ENCODE data around the gene SMIM24.

Gene SMIM24

DNA sequence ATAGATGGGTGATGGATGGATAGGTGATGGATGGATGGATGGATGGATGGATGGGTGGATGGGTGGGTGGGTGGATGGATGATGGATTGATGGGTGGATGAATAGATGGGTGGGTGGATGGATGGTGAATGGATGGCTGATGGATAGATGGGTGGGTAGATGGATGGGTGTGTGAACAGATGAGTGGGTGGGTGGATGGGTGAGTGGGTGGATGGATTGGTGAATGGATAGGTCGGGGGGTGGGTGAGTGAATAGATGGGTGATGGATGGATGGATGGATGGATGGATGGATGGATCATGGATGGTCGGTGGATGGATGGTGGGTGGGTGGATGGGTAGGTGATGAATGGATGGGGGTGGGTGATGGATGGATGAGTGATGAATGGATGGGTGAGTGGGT is 3.5 kb downstream of the SMIM24 start:
- DNase-seq (ENCODE audit: extremely low read depth in 1 of 2, low read depth in 1 of 2) = no peak

DNA sequence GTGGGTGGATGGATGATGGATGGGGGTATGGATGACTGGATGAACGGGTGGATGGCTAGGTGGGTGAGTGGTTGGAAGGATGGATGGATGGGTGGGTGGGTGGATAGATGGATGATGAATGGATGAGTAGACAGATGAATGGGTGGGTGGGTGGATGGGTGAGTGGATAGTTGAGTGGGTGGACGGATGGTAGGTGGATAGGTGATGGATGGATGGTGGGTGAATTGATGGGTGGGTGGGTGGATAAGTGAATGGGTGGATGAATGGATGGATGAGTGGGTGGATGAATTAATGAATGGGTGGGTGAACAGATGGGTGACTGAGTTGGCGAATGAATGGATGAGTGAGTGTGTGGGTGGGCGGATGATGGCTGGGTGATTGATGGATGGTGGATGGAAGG is 4.9 kb downstream of the SMIM24 start:
- DNase-seq (ENCODE audit: extremely low read depth in 1 of 2, low read depth in 1 of 2) = no peak

DNA sequence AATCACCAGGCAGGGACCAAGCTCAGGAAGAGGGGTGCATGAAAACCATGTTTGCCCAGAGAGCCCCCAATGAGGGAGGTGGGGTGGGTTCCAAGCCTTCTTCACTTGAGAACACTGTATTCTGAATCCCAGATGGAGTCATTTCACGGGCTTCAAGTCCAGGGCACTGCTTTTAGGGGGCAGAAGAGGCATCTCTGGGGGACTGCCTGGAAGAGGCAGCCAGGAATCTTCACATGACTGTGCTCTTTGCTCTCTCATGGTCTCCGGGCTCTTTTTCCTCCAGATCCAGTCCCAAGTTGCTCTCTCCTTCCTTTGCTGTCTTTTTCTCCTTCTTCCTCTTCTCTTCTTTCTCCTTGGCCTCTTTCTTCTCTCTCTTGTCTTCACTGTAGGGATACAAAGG is 5.7 kb downstream of the SMIM24 start:
- no peak for DNase-seq (ENCODE audit: extremely low read depth in 1 of 2, low read depth in 1 of 2)

DNA sequence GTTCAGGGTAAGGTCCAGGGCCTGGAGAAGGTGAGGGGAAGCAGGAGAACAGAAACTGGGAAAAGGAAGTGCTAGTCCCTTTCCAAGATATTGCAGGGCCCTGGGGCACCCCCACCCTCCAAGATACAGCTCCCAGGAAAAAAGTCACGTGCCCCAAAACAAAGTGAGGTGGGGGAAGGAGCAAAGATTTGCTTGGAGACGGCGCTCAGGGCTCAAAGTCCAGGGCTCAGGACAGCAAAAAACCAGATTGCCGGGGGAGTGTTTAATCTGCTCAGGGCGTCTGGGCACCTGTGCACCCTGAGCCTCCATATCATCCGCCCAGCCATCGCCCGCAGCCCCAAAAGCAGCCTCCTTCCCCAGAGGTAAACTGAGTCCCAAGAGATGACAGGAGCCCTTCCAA is 6.3 kb downstream of the SMIM24 start:
- no peak for DNase-seq (ENCODE audit: extremely low read depth in 1 of 2, low read depth in 1 of 2)

DNA sequence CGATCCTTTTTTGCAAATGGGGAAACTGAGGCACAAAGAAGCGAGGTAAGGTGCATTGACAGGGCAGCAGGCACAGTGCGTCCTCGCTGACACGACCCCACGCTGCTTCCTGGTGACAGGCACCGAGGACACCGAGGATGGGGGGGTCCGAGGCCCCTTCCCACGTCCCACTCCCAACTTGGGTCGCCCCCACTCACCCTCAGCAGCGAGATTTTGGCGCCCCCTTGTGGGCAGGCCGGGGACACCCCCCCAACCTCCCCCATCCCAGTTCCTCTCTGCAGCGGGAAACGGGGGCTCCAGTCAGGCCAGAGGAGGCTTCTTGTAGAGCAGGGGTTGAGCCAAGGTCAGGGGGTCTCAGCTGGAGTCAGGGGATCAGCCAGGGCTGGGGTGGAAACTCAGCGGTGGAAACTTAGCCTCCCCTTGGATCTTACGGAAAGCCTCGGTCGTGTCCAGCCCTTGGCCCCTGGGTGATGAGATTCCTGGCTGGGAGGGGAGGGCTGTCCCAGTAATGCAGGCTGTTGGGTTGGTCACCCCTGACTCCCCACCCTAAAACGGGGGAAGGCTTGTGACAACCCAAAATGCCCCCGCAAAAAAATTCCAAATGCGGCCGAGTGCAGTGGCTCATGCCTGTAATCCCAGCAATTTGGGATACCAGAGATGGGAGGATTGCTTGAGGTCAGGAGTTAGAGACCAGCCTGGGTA is 8.2 kb downstream of the SMIM24 start:
- DNase-seq (ENCODE audit: extremely low read depth in 1 of 2, low read depth in 1 of 2) = no peak

DNA sequence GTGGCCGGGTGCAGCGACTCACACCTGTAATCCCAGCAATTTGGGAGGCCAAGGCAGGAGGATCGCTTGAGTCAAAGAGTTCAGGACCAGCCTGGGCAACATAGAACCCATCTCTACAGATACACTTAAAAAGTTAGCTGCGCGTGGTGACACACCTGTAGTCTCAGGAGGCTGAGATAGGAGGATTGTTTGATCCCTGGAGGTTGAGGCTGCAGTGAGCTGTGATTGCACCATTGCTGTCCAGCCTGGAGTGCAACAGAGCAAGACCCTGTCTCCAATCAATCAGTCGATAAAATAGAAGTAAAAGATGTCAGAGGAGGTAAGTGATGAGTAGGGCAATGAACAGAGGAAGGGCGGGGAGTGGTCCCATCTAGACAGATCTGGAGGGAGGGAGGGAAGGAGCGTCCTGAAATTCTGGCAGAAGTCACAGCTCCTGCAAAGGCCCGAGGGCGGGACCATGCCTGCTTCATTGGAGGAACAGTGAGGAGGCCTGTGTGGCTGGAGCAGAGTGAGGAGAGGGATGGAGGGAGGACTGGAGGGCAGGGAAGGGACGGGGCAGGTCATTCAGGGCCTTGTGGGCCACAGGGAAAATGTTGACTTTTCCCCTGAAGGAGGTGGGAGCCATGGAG is 9.7 kb downstream of the SMIM24 start:
- no peak for DNase-seq (ENCODE audit: extremely low read depth in 1 of 2, low read depth in 1 of 2)

DNA sequence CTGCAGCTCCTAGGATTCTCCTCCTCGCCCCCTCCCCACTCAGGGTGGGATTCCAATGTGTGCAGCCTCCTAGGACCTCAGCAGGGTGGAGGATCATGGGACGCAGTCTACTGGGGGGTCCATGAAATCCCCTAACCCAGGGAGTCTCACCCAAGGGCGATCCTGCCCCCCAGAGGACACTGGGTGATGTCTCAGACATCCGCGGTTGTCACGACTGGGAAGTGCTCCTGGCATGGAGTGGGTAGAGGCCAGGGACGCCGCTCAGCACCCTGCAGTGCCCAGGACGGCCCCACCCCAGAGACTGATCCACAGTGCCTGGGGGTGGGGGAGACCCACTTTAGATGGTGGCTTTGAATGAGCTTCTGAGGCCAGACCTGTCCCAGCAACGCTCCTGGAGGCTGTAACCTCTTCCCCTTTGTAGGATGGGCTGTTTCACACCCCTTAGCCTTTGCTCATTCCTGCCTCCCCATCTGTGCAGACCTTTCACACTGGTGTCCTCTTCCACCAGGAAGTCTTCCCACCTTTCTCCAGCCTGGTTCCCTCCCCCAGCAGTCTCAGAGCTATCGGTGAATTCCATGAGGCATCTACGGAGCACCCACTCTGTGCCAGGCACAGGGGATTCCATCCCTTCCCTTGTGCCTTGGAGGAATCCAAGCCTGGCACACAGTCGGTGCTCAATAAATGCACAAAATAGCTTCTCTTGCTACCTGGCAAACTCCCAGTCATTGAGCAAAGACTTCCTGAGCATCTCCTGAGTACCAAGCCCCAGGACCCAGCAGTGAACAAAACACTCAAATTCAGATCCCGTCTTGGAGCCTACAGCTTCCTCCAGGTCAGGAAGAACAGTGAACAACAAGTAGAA is 10.5 kb downstream of the SMIM24 start:
- DNase-seq (ENCODE audit: extremely low read depth in 1 of 2, low read depth in 1 of 2) = no peak

DNA sequence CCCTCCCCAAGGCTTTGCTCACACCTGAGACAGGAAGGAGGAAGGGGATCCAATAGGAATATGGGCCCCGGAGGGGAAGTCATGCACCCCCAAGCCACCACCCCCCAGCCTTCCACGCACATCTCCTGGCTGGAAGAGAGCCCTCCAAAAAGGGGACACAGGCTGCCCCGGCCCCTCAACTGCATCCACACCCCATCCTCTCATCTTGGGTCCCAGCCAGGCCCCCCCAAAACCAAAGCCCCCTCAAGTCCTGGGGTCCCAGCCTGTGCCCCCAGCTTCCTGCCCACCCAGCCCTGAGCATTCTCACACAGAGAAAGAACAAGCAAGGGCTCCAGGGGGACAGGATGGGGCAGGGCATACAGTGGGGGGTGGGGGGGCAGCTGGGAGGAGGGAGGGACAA is 12.1 kb downstream of the SMIM24 start:
- DNase-seq (ENCODE audit: extremely low read depth in 1 of 2, low read depth in 1 of 2) = no peak

DNA sequence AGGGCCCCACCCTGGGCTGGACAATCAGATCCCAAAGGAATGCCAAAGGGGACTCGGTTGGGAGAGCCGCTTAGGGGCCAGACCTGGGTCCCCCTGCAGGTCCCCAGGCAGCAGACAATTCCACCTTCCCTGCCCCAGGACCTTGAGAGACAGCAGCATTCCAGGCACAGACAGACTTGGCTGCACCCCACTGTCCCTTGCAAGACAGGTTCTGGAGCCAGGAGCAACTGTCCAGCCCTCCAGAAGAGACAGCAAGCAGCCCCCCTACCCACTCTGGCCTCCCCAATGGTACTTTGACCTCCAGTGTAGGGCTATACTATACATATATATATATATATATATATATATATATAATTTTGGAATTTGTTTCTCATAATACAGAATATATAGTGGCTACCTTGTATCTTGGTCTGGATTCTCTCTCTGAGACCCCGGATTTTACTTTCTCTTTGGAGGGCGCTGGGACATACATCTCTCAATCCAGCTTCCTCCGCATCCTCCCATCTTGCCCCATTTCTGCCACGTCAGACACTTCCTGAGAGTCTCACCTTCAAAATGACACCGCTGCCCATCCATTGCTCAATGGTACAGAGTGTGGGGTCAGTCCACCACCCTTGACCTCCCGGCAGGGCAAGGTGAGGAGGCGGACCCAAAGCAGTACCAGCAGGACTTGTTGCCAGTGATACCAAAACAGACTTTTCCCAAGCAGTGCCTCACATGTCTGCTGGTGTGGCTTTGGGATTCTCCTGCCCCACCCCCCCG is 12.7 kb downstream of the SMIM24 start:
- no peak for DNase-seq (ENCODE audit: extremely low read depth in 1 of 2, low read depth in 1 of 2)

DNA sequence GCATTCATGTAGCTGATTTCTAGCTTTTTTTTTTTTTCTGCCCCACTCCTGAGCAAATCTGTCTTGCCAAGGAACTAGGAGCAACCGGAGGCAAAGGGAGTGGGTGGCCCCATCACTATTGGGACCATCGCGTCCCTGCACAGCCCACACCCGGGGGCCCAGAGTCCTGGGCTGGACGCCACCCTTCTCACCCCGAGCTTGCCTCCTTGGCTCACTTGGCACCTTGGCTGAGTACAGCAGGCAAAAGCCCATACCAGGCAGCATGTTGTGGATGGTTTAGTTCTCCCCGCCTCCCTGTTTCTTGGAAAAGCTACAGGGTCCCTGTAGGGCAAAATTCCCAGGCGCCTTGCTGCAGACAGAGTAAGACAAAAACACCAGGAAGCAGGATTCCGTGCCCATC is 13.7 kb downstream of the SMIM24 start:
- no peak for DNase-seq (ENCODE audit: extremely low read depth in 1 of 2, low read depth in 1 of 2)

DNA sequence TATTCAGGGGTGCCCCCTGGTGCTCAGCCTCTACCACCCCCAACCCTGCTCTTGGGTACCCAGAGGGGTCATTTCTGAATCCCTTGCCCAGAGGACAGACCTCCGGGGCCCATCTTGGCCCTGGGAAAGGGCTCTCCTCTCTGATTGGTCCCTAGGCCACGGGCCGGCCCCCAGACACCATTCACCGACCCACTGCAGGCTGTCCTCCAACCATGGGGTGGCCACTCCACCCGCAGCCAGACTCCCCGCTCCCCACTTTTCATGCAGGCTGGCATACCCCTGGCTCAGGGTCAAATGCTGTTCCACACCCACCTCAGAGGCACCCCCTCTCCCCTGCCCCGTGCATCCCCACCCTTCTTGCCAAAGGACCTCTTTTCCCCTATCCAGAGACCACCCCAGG is 14.8 kb downstream of the SMIM24 start:
- no peak for DNase-seq (ENCODE audit: extremely low read depth in 1 of 2, low read depth in 1 of 2)

DNA sequence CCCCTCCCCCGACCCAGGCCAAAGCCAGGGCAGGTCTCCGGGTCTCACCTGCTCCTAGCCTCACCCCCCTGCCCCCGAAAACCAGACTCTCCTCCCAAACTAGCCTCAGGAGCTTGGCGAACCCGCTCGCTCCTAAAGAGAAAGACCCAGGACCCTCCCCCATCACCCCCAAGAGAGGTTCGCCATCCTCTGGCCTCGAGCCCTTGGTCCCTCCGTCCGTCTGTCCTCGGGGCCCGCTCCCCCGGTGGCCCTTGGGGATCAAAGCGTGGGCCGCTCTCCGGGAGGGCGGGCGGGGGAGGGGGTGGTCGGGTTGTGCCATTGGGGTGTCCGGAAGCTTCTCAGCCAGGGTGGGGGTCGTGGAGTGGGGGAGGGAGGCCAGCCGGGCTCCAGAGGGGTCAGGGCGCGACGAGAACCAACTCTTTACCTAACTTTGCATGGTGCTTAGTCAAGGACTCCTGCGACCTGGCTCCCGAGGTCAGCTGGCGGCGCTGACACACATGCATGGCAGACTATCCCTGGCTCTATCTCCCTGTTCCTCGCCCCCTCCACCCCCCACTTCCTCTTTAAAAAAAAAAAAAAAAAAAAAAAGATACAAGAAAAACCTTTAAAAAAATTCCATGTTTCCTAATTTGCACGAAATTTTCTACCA is 15.6 kb downstream of the SMIM24 start:
- DNase-seq (ENCODE audit: extremely low read depth in 1 of 2, low read depth in 1 of 2) = no peak

DNA sequence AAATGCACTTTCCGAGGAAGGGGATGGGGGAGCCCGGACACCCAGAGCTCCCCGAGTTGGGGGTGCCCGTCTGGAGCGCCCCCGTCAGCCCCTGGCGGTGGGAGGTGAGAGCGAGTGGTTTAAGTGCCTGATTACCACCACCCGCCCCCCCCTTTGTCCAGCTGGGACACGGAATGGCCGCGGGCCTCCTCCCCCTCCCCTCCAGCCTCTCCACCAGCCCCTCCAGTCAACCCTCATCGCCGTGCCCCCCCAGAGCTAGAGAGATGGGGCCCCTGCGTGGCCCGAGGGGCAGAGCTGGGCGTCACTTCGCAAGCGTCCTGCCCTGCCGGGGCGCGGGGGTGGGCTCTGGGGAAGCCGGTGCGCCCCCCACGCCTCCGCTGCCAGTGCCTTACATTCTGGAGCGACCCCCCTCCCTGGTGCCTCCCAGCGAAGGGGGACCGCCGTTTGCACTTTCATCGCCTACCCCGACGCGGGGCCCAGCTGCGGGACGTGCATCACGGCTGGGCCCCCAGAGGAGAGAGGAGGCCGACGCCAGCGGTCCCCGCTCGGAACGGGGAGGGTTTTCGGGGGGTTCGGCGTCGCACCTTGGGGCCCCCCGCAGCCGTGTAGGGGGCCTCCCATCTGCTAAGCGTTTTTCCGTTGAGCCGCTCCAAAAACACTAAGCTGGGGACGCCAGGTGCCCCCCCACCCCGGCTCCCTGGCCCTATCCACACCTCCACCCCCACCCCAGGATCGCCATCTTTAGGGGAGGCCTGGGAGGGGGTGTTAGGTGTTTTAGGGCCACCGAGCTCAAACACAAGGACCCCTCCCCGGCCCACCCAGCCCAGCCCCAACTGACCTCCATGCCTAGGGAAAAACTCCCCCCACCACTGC is 16.4 kb downstream of the SMIM24 start:
- DNase-seq (ENCODE audit: extremely low read depth in 1 of 2, low read depth in 1 of 2) = no peak

DNA sequence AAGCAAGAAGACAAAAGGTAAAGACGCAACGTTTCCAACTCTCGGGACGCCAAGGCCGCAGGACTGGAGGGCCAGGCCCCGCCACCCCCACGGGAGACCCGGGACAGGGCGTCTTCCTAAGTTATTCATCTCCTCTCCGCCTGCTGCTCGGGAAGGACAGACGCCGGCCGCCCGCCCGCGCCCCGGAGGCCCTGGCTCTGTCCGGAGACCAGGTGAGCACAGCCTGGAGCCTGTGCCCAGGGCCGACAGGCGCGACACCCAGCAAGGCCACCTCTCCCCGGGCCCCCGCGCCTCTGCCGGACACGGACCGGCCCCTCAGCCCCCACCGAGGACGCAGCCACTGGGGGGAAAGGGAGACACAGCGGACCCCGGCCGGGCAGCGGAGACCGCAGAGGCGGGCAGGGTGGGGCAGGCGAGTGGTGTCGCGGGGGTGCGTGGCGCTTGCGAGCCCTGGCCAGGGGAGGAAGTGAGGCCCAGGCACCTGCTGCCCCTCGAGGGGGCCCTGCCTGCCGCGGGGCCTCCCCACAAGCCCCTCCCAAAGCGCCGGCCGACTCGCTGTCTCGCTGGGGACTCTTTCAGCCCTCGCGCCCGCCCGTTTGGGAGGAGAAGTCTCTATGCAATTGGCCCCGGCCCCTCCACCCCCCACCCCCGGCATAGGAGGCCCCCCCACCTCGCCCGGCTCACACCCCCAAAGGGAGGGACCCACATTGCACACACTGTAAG is 17.2 kb downstream of the SMIM24 start:
- DNase-seq (ENCODE audit: extremely low read depth in 1 of 2, low read depth in 1 of 2) = no peak

DNA sequence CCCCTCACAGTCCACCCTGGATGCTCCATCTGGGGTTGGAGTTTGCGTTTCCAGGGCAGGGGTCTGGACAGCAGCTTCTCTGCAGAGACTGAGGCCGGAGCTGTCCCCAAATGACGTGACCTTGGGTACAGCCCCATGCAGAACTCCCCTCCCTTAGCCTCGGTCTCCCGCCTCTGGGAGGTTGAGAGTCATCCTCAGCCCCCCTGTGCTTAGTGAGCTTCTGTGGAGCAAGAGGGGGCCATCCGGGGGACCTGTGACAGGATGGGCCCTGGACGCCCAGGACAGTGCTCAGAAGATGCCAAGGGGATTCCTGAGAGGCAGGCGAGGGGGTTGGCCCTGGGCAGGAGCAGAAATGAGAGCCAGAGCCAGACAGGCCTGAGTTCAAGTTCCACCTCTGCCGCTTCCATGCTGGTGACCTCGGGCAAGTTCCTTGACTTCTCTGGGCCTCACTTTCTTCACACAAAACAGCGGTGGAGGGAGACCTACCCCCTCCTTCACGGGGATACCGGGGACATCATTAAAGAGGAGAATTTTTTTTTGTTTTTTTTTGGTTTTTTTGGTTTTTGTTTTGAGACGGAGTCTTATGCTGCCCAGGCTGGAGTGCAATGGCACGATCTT is 20.3 kb downstream of the SMIM24 start:
- DNase-seq (ENCODE audit: extremely low read depth in 1 of 2, low read depth in 1 of 2) = no peak

DNA sequence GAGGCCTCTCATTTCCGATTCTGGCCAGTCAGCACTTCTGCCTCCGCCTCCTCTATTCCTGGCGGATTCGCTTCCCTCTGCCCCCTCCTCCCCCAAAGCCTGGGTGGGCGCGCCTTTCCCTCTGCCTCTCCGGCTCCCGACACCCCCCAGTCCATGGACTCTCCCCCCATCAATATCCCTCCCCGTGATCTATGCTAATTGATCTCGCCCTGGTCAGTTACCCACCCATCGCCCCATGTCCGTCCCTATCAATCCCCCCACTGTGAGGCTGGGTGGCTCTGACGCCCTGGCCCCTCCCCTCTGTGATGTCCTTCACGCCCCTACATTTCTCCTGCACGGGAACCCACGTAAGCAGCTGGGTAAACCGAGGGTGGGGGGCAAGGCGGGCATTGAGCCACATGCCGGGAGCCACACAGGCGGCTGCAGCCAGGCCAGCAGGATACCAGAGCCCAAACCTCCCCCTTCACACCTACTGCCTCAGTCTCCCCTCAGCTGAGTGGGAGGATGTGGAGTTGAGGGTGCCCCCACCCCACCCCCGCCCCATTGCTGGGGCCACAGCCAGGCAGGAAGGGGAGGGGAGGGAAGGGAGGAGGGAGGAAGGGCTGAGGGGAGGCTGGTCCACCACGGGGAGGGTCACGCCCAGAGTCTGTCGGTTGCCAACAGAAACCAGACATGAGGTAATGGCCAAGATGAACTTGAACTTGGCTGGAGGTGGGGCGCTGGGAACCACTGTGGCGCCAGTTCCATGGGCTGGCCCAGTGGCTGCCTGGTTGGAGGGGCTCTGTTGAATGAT is 21.0 kb downstream of the SMIM24 start:
- DNase-seq (ENCODE audit: extremely low read depth in 1 of 2, low read depth in 1 of 2) = no peak

DNA sequence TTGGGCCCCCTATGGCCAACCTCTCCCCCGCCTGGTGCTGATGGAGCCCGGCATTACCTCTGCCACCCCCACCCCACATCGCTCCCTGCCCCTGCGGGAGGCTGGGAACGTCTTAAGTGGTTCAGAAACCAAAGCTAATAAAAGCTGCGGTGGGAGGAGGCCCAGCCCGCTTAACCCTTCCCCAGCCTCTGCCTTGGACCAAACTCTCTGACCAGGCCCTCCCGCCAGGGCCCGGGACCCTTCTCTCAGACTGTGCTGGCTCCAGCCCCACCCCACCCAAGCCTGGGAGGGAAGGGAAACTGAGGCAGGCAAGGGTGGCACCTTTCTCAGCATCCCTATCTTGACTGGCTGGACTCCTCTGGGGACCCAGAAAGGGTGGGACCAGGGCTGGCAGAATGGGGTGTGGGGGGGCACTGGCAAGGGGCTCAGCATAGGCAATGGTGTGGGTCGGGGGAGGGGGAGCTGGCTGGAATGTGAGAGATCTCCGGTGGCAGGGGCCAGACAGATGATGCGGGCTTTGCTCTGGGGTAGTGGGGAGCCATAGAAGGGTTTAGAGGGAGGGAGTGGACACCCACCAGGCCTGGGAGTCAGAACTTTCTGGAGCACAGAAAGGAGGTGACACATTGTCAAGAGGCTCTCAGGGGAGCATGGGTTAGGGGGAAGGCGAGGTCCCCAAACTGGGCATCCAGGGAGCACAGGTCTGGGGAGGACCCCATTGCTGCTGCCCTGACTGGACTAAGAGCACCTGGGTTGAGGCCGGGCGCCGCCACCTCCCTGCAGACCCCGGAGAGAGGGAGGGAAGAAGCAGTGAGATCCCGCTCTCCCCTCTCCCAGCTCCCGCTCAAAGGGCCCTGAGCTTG is 21.9 kb downstream of the SMIM24 start:
- no peak for DNase-seq (ENCODE audit: extremely low read depth in 1 of 2, low read depth in 1 of 2)

Data from stimulated activated CD8-positive, alpha-beta memory T cell treated with anti-CD3 and anti-CD28 coated beads, Interleukin-7, amount 100 ng/mL, for 48 hours (primary cell).